Adrenal gland (tissue), 12 donors: ENCODE data around the gene ATP5IF1. TPM values are rescaled to one million over a fixed set of nuclear protein-coding genes. Genes with fewer than 3 reads are reported as not detected.
A peak's percentile ranks its signal among the peaks of the same experiment; 100 is the strongest.

Source experiments
- DNase-seq, 7 donors: peaks; one replicate each; pipeline ENCODE4 v3.0.0-alpha.2; 2019 to 2020
- H3K27ac ChIP-seq, 5 donors: fragments of 200-600 bp; sonication (generic) in 4 of 5; 1 replicate in 3 of 5; 2 replicates in 2 of 5; pipeline versions ENCODE4 v1.5.1 to v1.8.0; 2016 to 2020; ENCODE audit warnings: mild to moderate bottlenecking in 1 of 5
- H3K27me3 ChIP-seq: fragments of 200-600 bp; 2 replicates; pipeline ENCODE4 v1.8.0; 2021
- H3K36me3 ChIP-seq, 2 donors: fragments of 200-600 bp; replicated peaks in 1 of 2; 1 replicate in 1 of 2; 2 replicates in 1 of 2; pipeline versions ENCODE4 v1.5.1 to v1.8.0; 2018 to 2022
- H3K4me1 ChIP-seq, 2 donors: fragments of 200-600 bp; replicated peaks in 1 of 2; 1 replicate in 1 of 2; 2 replicates in 1 of 2; pipeline versions ENCODE4 v1.5.1 to v1.8.0; 2018 to 2021
- H3K4me3 ChIP-seq, 4 donors: fragments of 200-600 bp; sonication (generic) in 3 of 4; one replicate each; pipeline ENCODE4 v1.5.1; 2016 to 2018
- H3K9me3 ChIP-seq, 3 donors: fragments of 200-600 bp; sonication (generic) in 1 of 3; replicated peaks in 1 of 3; 1 replicate in 2 of 3; 2 replicates in 1 of 3; pipeline versions ENCODE4 v1.5.1 to v1.8.0; 2016 to 2021
- POLR2A ChIP-seq, 2 donors: fragments of 450-650 bp; IDR thresholded peaks; one replicate each; pipeline ENCODE4 v1.6.1; 2017; ENCODE audit warnings: antibody characterized with exemption in 2 of 2, mild to moderate bottlenecking in 2 of 2, moderate library complexity in 1 of 2
- WGBS, 4 donors: extraction: QIAGEN DNeasy Blood & Tissue Kit in 2 of 4; methylation state at CpG; one replicate each; pipeline versions ENCODE4 v1.1.5 to v1.1.7; 2013 to 2017; 5-methylcytosine and 5-hydroxymethylcytosine counted together
- intact Hi-C, 2 donors: fragments of 100-400 bp; cut with DNase I; formaldehyde crosslinking; loops; one replicate each; pipeline versions ENCODE4 v1.14.1 to v1.15.0; 2022 to 2023
- polyA plus RNA-seq, 3 donors: library from polyadenylated mRNA; stranded (reverse); fragments of 200-250 nt in 2 of 3; fragments of 350-450 nt in 1 of 3; fragmentation: Illumina TruSeq in 1 of 3; extraction: RNeasy Lipid Tissue Mini Kit (QIAGEN cat#74804) in 1 of 3; gene quantifications; one replicate each; pipeline ENCODE4 v1.2.3, GENCODE V29; 2013 to 2014
- total RNA-seq, 9 donors: library from RNA; depleted of rRNA in 4 of 9; stranded (reverse); fragments of >200 nt in 4 of 9; fragments of 120-200 nt in 1 of 9; fragmentation: NEBNext Ultra II Directional in 1 of 9; extraction: Animal tissue kit (Norgen Biotek cat#: 25700) in 1 of 9; gene quantifications; one replicate each; pipeline versions ENCODE4 v1.1.0 to v1.2.4, GENCODE V29; 2013 to 2023
- TF ChIP-seq, protein P1 (sequence below), 6 experiments: fragments of 450-650 bp in 4 of 6; fragments of 200-600 bp in 2 of 6; sonication (generic) in 1 of 6; IDR thresholded peaks; 1 replicate in 5 of 6; 2 replicates in 1 of 6; pipeline versions ENCODE4 v1.5.1 to v1.8.0; 2016 to 2021; ENCODE audit warnings: antibody characterized with exemption in 6 of 6, mild to moderate bottlenecking in 2 of 6, moderate library complexity in 1 of 6
- donor health status: healthy with polysubstance abuse.
- donor health status: Bipolar disorder and iron deficiency.
- donor health status: DM: yes; HTN: yes; CAD: no.
- donor health status: DM: no; HTN: no; CAD: no.
- donor health status: DM: no; HTN: no; CAD: no.
- donor health status: DM: yes; HTN: yes; CAD: no.

ATP5IF1 gene
- total and polyA plus RNA-seq, 12 donors = 111 to 967 (median 224) TPM

DNA sequence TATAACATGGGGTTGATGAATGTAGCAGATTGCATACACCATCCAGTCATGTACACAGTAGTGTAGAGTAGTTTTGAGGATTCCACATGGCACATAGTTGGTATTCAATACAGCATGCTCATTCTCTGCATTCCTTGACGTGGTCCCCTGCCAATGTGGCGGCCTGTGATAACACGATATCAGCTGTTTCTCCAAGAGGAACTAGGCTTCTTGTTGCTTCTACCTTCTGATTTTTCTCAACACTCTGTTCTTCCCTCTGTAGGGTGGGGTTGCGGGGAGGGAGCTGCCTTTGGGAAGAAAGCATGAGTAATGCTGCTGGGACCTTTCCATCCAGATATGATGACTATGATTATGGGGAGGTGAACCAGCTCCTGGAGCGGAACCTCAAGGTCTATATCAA, 42.8 kb downstream of the ATP5IF1 start:
- H3K36me3 ChIP-seq = peaks cover 0 to 67% of the 10 kb centered on the region in 2 donors
- WGBS, 4 donors = 90 to 98% (median 97%) methylated on average over 5 of the region's 5 CpGs
- no peak overlapping the region for H3K4me3 ChIP-seq

GRCh38 chr1:28279721-28280120, 43.8 kb downstream of the ATP5IF1 start:
- H3K27ac ChIP-seq = no peak overlapping the region
- peaks cover 0 to 11% of the 10 kb centered on the region in 2 donors for H3K4me1 ChIP-seq
- H3K9me3 ChIP-seq = no peaks in the 10 kb centered on the region
- H3K4me3 ChIP-seq = no peak overlapping the region
- no peak for DNase-seq
- WGBS, 4 donors = 84 to 90% (median 88%) methylated on average over 7 of the region's 7 CpGs
- intact Hi-C loops = no loop called here
- TF ChIP-seq POLR2A (IDR thresholded peaks at IDR 0.05) = no peak
- TF ChIP-seq, protein P1, sequence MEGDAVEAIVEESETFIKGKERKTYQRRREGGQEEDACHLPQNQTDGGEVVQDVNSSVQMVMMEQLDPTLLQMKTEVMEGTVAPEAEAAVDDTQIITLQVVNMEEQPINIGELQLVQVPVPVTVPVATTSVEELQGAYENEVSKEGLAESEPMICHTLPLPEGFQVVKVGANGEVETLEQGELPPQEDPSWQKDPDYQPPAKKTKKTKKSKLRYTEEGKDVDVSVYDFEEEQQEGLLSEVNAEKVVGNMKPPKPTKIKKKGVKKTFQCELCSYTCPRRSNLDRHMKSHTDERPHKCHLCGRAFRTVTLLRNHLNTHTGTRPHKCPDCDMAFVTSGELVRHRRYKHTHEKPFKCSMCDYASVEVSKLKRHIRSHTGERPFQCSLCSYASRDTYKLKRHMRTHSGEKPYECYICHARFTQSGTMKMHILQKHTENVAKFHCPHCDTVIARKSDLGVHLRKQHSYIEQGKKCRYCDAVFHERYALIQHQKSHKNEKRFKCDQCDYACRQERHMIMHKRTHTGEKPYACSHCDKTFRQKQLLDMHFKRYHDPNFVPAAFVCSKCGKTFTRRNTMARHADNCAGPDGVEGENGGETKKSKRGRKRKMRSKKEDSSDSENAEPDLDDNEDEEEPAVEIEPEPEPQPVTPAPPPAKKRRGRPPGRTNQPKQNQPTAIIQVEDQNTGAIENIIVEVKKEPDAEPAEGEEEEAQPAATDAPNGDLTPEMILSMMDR (IDR thresholded peaks at IDR 0.05) = no peak
- no peaks in the 10 kb centered on the region for H3K27me3 ChIP-seq
- peaks cover 0 to 58% of the 10 kb centered on the region in 2 donors for H3K36me3 ChIP-seq

More for the DNA sequence above, 42.8 kb downstream of the ATP5IF1 start:
- no peak for DNase-seq
- H3K27me3 ChIP-seq = no peaks in the 10 kb centered on the region
- TF ChIP-seq, protein P1 (IDR thresholded peaks at IDR 0.05) = no peak
- TF ChIP-seq POLR2A (IDR thresholded peaks at IDR 0.05) = no peak
- H3K9me3 ChIP-seq = no peaks in the 10 kb centered on the region
- no peak overlapping the region for H3K27ac ChIP-seq
- intact Hi-C loops = no loop called here
- H3K4me1 ChIP-seq = peaks cover 0 to 11% of the 10 kb centered on the region in 2 donors

GRCh38 chr1:28280501-28280900, 44.6 kb downstream of the ATP5IF1 start:
- H3K9me3 ChIP-seq = no peaks in the 10 kb centered on the region
- peak overlapping the region in 1 of 5 donors; percentile 56 for H3K27ac ChIP-seq
- no peak overlapping the region for H3K4me3 ChIP-seq
- DNase-seq = no peak
- TF ChIP-seq, protein P1 (IDR thresholded peaks at IDR 0.05) = no peak
- TF ChIP-seq POLR2A (IDR thresholded peaks at IDR 0.05) = no peak
- intact Hi-C loops = no loop called here
- peaks cover 0 to 53% of the 10 kb centered on the region in 2 donors for H3K36me3 ChIP-seq
- H3K27me3 ChIP-seq = no peaks in the 10 kb centered on the region
- WGBS, 4 donors = 77 to 93% (median 90%) methylated on average over 8 of the region's 8 CpGs
- peaks cover 0 to 11% of the 10 kb centered on the region in 2 donors for H3K4me1 ChIP-seq

- Histone ChIP-seq H3K36me3 (peaks cover 0 to 53% of the 10 kb centered on the region in 2 donors), H3K27me3 (no peaks in the 10 kb centered on the region), H3K27ac (peak overlapping the region in 1 of 5 donors; percentile 56), H3K4me1 (peaks cover 0 to 11% of the 10 kb centered on the region in 2 donors), H3K9me3 (no peaks in the 10 kb centered on the region), H3K4me3 (no peak overlapping the region)
- WGBS, 4 donors = 58 to 80% (median 71%) methylated on average over 4 to 5 of the region's 5 CpGs
- peak in 1 of 7 donors; percentile 32 for DNase-seq
- no peak for TF ChIP-seq POLR2A (IDR thresholded peaks at IDR 0.05)
- TF ChIP-seq, protein P1 (IDR thresholded peaks at IDR 0.05) = no peak
- intact Hi-C loops = no loop called here
These were observed 45.1 kb downstream of the ATP5IF1 start for GRCh38 chr1:28280977-28281381.
